ENCODE results near the gene MRPL33. TPM values are rescaled to one million over a fixed set of nuclear protein-coding genes. Genes with fewer than 3 reads are reported as not detected.

MRPL33 gene
- polyA plus RNA-seq, 1 donor, result 101 TPM

DNA sequence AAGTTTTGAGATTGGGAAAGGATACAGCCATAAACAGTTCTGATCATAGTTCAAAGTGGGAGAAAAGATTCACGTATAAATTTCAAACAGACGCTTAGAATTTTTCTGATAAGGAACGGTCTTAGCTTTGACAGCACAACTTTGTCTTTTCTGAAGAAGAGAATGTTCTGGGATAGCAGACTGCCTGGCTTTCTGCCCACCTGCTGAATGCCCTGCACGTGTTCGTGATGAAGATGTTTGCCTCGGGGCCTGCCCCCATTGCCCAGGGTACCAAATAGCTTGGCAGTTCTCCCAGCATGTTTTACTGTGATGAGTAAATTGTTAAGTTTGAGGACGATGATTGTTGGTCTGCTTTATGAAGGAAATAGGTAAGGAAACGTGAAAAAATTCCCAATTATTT lies 4.6 kb downstream of the MRPL33 start:
- DNase-seq (ENCODE audit: low read depth), result no peak

DNA sequence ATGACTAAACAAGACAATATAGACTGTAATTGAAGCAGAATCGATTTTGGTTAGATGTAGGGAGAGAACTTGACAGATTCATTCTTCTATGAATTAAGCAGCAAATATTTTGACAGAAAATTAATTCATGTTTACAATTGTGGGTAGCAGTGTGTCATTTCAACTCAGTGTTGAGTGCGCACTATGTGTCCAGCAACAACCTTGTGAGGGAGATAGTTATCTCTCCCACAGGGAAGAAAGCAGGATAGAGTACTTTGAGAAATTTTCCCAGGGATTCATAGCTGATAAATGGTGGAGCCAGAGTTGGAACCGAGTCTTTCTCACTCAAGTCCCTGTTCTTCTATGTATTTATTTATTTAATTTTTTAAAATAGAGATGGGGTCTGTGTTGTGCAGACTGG lies 5.2 kb downstream of the MRPL33 start:
- no peak for DNase-seq (ENCODE audit: low read depth)

DNA sequence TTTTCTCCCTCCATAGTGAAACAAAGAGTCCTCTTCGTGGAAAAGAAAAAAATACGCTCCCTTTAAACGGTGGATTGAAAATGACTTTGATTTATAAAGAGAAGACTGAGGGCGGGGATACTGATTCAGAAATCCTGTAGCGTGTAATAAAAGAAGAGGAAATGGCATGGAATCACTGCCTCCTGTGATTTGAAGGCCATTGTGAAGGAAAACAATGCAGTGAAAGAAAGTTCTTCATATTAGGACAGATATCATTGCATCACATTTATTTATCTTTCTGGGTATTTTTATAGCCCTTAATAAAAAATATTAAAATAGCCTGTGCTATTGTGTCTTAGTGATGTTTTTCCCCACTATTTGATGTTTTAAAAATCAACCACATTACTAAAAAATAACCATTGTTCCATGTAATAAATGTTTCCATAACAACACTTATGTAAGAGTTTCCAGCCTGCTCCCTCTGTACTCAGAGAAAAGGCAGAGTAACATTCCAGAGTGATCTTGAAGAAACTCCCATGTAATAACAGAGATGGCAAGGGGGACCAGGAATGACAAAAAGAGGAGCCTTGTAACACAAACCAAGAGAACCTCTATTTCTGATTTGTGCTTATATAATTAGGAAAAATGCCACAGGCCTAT lies 8.0 kb downstream of the MRPL33 start:
- no peak for DNase-seq (ENCODE audit: low read depth)

DNA sequence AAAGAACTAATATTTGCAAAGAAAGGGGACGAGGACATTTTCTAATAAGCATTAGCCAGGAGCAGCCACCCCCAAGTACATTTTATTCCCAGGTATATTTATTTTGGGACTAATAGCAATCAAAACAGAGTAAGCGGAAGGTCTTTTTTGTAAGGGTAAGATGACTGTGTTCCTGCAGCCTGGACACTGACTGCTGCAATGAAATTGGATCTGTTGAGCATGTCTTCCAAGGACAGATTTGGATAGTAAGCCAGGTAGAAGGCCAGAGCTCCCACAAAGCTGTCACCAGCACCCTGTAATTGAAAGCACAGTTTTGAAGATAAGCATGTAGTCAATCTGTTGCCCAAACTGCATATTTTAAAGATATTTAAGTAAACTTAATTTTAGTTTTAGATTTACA lies 10.0 kb downstream of the MRPL33 start:
- DNase-seq (ENCODE audit: low read depth), result no peak

DNA sequence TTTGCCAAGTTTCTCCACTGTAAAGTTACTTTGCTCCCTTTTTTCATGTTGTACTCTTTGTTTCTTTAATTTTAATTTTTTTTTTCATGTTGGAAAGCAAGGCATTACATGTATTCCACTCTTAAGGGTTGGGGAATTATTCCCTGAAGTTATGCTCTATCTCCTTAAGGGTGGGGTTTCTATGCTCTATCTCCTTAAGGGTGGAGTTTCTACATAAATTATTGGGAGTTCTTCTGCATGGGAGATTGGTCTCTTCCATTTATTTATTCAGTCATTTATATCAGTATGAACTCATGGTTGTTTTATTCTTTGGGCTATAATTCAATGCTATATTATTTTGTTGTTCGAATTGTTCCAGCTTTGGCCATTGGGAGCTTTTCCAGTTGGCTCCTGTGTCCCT lies 11.2 kb downstream of the MRPL33 start:
- DNase-seq (ENCODE audit: low read depth), result no peak

DNA sequence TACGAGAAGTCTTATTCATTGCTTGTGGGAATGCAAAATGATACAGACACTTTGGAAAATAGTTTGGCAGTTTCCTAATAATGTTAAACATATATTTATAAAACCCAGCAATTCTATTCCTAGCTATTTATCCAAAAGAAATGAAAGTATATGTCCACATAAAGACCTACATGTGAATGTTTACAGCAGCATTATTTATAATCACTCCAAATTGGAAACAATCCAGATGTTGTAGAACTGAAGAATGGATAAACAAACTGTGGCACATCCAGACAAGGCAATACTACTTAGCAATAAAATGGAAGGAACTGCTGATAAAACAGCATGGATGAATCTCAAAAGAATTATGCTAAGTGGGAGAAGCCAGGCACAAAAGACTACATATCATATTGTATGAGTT lies 19.3 kb downstream of the MRPL33 start:
- no peak for DNase-seq (ENCODE audit: low read depth)

DNA sequence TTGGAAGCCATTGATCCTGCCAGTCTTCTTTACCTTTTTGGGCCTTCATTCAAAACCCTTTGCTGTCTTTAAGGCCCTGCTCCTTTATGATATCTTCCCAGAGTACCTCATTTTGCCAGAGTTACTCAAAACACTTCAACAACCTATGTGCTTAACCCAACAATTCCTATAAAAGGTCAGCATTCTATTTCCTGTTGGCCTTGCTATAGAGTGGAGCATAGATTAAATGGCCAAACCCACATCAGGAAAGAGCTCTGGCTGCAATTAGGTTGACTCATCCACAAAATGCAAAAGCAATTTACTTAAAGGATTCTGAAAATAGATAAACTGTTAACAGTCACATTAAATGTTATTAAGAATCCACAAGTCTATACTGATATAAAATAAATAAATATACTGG lies 21.2 kb downstream of the MRPL33 start:
- no peak for DNase-seq (ENCODE audit: low read depth)

DNA sequence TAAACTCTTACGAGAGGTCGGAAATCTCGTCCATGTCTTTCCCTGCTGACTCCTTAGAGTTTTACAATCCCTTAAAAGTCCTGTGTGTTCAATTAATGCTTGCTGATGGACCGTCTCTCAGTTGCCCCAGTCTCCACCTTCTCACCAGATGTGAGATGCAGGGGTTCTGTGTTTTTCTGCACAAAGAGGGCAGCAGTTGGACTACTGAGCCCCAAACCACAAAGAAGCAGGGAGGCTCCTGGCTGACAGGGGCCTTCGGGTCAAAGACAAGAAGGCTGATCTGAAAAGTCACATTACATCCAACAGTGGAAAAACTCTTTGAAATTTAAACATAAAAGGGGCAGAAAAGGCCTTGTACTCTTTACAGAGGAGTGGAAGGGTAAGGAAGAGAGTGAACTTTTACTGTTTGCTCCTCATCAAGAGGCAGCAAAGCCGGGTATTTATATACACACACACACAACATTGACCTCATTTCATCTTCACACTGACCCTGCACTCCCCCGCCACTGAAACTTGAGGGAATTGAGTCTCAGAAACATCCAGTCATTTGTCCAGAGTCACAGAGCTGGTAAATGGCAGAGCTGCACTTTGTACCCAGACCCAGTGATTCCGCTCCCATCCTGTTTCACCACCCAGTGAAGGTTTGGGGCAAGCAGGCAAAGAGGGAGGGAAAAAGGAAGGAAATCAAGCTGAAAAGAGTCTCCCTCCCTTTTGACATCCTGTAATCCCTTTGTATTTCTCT lies 23.7 kb downstream of the MRPL33 start:
- DNase-seq (ENCODE audit: low read depth), result no peak

DNA sequence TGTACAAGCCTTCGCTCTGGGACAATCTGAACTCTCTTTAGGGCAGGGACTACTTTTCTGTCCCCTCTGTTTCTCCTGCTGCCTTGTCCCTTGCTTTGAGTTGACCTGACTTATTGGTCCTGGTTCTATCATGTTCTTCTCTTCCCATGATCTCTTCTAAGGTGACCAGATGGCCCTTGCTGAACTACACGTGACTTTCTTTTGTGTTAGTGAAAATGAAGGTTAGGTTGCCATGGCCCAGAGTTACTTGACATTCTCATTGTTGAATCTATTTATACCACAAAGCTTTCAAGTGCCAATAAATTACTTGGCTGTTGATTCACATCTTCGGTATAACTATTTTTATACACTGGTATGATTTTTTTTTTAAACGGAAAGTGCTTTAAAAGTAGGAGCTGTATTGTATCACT lies 24.4 kb downstream of the MRPL33 start:
- no peak for DNase-seq (ENCODE audit: low read depth)

DNA sequence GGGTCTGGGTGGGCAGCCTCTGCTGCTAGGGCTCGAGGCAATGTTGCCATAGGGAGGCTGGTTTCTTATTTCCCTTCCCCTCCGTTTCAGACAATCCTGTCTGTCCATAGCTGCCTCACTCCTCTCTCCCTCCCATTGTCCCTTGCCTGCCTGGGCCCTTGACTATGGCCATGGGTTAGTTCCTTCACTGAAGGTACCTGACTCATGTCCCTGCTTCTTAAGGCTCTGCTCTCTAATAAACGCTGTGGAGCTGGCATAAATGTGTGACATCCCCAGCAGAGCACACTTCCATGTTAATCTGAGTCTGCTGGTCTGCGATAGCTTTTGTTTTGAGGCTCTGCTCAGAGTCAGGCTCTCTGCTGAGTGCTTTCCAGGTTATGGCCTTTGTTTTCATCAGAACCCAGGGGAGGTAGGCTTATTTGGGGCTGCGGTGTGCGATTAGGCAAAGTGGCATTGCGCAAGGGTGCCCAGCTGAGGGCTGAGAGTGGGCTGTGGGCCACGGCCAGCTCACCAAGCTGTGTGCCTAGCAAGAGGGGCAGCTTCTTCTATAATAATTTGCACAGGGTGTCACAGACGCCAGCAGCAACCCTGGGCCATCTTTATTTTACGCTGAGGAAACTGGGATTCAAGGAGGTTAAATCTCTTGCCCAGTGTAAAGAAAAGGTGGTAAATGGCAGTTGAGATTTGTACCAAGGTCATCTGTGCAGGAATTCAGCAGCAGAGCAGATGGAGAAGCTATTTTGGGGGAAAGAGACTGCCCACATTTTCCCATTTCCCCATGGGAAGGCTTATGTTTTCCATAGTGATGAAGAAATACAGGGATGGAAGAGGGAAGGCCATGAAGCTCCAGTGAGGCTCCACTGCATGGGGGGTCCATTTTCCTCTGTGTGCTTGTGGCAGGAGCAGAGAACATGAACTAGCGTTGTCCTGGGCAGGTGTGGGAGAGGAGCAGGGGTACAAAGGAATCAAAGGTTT lies 25.6 kb downstream of the MRPL33 start:
- DNase-seq (ENCODE audit: low read depth), result no peak

DNA sequence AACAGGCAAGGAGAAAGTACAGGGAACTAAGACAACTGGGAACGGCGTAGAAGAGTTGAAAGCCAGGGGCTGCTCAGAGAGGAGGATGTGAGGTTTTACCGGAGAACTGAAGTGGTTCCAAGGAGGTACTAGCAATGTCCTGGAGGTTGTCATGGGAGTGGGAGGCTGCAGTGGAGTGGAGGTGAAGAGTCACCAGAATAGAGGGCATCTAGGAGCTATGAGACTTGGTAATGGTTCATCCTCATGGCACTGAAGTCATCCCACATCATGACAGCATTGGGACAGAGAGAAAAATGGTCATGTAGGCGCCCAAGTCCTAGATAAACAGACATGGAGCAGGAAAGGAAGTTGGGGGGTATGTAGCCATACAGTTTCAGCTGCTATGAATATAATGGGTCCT lies 26.3 kb downstream of the MRPL33 start:
- DNase-seq (ENCODE audit: low read depth), result no peak

DNA sequence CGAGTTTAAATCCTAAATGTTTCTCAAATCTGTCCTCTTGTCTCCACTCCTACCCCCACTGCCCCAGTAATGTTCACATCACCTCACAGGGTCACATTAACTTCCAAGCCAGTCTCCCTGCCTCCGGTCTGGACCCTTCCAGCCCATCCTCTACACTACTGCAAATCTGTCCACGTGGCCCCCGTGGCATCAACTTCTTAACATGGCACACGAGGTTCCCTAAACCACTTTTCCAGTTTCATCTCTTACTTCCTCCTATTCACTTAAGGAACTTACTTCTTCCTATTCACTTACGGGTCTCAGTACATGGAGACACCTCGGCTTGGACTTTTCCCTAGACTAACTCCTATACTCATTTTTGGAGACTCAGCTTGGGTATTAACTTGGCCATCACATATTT lies 27.0 kb downstream of the MRPL33 start:
- DNase-seq (ENCODE audit: low read depth), result no peak

DNA sequence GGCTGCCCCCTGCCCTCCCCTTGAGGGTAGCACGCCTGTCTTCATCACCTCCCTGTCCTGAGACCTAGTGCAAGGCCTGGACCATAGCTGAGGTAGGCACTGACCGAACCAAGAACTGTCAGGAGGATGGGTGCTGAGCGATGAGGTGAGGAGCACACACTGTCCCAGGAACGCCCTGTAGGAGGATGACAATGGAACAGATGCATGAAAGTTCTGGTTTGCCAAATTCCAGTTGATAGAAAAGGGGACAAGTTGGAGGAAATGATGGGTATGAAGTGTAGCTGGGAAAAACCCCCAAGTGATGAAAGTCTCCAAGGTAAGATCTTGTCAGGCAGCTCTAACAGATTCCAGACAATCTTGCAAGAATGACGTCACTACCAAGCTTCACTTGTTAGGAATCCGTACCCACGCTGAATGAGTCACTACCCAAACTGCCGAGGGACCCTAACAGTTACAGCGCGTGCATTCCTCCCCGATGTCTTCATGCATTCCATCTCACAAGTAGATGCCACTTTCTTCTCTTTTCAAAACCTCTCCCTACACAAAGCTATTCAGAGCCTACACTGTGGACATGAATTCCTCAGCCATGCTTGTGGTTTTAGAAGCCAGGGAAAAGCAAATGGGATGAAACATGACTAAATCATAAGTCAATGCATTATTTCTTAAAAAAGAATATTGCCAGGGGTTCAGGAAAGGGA lies 27.6 kb downstream of the MRPL33 start:
- DNase-seq (ENCODE audit: low read depth), result peak; percentile 8

DNA sequence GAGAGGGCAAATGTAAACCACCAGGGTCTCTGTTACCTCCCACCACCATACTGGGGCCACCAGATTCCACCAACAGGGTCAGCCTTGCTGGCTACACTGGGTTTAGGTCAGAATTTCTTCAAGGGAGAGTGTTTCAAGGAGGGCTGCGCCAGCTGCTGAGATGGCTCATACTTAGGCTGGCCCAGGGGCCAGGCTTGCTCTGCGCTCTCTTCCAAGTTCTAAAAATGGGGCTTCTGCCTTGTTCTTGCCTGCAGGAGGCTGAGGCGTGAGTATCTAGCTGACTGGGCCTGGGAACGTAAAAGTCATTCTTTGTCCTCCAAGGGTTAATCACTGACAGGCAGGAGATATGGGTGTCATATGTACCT lies 28.1 kb downstream of the MRPL33 start:
- no peak for DNase-seq (ENCODE audit: low read depth)

DNA sequence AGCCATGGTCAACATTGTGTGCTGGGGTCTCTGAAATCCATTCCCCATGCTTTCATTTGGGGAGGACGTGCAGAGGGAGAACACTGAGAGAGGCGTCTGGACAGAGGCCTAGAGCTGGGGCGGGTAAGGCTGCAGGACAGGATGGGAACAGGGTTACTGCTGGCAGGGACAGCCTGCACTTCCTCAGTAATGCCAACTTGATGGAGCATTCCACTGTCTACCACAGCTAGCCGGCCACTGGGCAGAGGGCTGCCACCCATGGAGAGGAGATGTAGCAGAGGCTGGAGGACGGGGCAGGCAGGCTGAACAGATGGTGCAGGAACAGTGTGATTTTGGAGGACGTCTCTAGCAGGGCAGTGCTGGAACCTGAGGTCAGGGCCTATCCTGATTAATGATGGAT lies 29.3 kb downstream of the MRPL33 start:
- no peak for DNase-seq (ENCODE audit: low read depth)

DNA sequence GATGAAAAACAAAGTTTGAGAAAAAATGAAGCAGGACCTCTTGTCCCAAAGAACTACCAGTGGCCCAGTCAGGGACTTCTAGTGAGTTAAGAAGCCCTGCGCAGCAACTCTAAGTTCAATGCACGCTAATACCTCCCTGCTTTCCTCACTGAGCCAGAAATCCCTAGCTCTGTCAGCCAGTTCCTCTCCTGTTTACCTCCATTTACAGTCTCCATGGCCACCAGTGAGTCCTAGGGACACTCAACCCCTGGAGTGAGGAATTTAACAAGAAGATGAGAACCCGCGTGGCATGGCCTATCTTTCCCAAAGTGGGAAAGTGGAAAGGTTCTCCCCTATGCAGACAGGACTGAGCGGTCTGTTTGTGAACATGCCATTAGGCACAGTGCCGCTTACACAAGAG lies 31.0 kb downstream of the MRPL33 start:
- DNase-seq (ENCODE audit: low read depth), result no peak

DNA sequence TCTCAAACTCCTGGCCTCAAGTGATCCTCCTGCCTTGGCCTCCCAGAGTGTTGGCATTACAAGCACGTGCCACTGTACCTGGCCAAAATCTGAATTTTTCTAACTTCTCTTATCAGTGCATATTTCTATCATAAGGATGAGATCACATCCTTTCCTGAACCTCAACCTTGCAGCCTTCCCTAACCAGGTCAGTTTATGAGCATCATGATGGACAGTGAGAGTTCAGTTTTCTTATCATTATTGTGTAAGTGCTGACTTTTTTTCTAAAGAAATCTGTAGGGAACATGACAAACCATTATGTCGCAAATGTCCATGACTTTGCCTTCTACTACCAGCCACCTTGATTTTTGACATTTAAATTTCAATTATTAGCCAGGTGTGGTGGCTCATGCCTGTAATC lies 31.5 kb downstream of the MRPL33 start:
- no peak for DNase-seq (ENCODE audit: low read depth)

DNA sequence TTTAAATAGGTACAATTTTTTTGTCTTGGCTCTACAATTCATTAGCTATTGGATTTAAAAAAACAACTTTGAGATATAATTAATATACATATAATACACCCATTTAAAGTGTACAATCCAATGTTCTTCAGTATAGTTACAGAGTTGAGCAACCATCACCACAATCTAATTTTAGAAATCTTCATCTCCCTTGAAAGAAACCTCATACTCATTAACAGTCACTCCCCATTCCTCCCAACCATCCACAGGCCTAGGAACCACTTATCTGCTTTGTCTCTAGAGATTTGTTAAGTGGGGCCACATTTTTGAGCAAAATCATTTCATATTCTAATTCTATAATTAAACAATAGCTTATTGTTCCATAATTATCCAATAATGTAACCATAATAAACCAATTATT lies 32.6 kb downstream of the MRPL33 start:
- no peak for DNase-seq (ENCODE audit: low read depth)

DNA sequence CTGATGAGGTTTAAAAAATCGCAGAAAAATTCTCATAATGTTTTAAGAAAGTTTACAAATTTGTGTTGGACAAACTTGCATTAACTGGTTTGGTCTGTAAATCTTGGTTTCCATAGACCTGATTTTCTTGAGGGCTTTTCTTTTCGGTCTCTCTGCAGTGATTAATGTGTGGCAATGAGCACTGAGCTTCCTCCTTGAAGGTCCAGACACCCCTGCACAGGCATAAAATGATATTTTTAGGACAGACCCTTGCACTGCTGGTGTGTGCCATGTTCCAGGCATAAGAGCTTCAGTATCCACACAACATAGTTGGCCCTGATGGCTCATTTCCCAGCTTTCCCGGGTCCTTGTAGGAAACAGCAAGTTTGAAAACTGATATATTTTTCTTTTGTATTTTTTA lies 33.7 kb downstream of the MRPL33 start:
- DNase-seq (ENCODE audit: low read depth), result no peak

DNA sequence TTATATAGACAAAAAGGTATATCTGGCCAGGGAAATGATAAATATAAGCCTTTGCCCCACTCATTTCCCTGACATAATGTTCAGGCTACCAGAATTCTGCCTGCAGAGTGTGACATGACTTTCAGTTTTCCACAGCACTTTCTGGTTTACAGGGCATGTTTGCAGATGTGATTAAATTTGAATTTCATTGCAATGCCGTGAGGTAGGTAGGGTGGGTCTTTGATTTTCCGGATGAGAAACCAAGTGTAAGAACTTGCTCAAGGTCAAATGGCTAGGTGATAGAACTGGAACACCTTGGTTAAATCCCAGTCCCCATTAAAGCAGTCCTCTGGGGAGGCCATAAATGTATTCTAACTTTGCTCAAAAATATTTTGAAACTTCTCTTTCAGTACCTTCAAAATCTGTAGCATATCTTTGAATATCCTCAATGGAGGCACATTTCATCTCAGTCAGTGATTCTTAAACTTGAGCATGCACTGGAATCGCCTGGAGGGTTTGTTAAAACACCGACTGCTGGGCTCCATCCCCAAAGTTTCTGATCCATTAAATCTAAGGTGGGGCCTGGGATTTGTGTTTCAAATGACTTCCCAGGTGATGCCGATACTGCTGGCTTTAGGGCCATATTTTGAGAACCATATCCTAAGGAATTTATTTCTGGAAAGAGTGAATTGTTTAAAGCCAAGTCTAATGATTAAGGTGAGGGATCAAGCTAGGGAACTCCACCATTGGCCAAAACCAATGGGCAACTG lies 35.0 kb downstream of the MRPL33 start:
- DNase-seq (ENCODE audit: low read depth), result no peak

DNA sequence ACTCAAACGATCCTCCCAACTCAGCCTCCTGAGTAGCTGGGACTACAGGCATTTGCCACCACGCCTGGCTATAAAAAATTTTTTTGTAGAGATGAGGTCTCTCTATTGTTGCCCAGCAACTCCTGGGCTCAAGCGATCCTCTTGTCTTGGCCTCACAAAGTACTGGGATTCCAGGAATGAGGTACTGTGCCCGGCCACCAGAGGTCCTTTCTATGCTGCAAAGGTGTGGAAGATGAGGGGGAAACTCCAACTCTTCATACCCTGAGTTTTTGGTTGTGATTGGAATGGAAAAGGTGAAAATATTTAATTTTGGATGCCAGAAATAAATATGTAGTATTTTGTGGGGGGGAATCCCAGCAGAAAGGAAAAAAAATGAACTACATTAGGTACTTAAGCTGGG lies 36.0 kb downstream of the MRPL33 start:
- no peak for DNase-seq (ENCODE audit: low read depth)
